ENCODE results near the gene SH2D1A. TPM values are rescaled to one million over a fixed set of nuclear protein-coding genes. Genes with fewer than 3 reads are reported as not detected.
"Not testable (repeated sequence)": the region's sequence is repeated elsewhere in the genome, so short reads cannot be mapped to it uniquely, and the experiment has no call there.

The SH2D1A gene
- total and polyA plus RNA-seq, 11 donors: 0.04 to 3.4 (median 0.42) TPM; not detected in 7

DNA sequence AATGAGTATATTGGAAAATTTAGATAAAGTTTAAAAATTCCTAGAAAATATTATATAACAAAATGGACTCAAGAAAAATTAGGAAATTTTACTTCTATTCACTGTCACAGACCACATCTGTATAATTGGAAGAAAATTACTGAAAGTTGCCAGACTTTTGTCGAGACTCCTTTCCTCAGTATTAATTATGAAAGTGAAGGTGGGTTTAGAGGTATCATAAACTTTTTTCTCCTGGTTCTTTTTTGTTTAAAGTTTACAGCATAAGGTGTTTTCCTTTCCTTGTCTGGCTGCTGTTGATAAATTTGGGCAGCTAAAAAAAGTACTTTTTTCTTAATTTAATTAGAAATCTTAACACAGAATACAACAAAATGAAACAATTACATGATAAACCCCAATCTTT lies 20.6 kb upstream of the SH2D1A start:
- no peak for DNase-seq
- TF ChIP-seq CTCF (IDR thresholded peaks at IDR 0.05) (no peak), POLR2A (IDR thresholded peaks at IDR 0.05) (no peak)
- WGBS, 4 donors: 65 to 85% (median 75%) methylated on average over 1 of the region's 1 CpG
- no peak for ATAC-seq
- Histone ChIP-seq H3K4me1 (no peaks in the 10 kb centered on the region), H3K27ac (no peak overlapping the region), H3K9me3 (no peaks in the 10 kb centered on the region), H3K36me3 (no peaks in the 10 kb centered on the region), H3K27me3 (no peaks in the 10 kb centered on the region), H3K4me3 (no peak overlapping the region)
- intact Hi-C loops (cut with DNase I): no loop called here

GRCh38 chrX:124328765-124329164 lies 17.6 kb upstream of the SH2D1A start:
- Histone ChIP-seq H3K27me3 (no peaks in the 10 kb centered on the region), H3K27ac (no peak overlapping the region), H3K9me3 (no peaks in the 10 kb centered on the region), H3K4me3 (no peak overlapping the region), H3K4me1 (no peaks in the 10 kb centered on the region), H3K36me3 (no peaks in the 10 kb centered on the region)
- 54 to 91% (median 73%) methylated on average over 1 of the region's 1 CpG for WGBS, 4 donors
- TF ChIP-seq CTCF (IDR thresholded peaks at IDR 0.05): no peak
- TF ChIP-seq POLR2A (IDR thresholded peaks at IDR 0.05): no peak
- no peak for DNase-seq
- no peak for ATAC-seq
- intact Hi-C loops (cut with DNase I): no loop called here

DNA sequence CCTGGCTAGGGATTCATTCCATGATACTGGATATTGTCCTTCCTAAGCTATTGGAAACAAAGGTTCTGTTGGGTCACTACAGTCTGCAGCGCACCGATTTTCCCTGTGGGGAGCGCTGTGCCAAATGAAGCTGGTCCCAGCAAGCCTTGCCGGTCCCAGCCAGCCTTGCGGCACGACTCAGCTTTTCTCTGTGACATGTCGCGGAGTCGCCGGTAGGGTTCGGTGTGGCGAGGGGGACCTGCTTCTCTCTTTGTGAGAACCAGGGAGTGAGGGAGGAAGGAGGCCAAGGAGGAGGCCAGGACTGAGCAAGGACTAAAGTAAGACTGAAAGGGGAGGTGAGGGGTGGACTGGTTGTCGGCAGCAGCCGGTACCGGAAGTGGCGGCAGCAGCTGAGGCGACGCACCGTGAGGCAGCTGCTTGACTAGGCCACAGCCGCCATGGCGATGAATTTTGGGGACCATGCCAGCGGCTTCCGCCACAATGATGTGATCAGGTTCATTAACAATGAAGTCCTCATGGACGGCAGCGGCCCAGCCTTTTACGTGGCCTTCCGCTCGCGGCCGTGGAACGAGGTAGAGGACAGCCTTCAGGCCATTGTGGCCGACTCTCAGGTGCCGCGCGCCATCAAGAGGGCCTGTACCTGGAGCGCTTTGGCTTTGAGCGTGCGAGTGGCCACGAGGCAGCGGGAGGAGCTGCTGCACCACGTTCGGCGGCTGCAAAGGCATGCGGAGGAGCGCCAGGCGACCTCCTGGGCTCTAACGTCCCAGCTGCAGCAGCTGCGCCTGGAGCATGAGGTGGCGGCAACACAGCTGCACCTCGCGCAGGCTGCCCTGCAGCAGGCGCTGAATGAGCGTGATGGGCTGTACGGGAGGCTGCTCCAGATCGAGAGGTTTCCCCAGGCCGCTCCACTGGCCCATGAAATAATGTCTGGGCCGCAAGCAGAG lies 13.6 kb upstream of the SH2D1A start, which contains the start of gene TEX13D:
Gene TEX13D (plus strand): TSS at position 180 of the 944 bp plus-strand sequence. CDS start 258 bp downstream, at position 438.
- no peak for DNase-seq
- TF ChIP-seq POLR2A (IDR thresholded peaks at IDR 0.05) (no peak), CTCF (IDR thresholded peaks at IDR 0.05) (no peak)
- WGBS, 4 donors: 89 to 97% (median 92%) methylated on average over 44 to 57 of the region's 57 CpGs

DNA sequence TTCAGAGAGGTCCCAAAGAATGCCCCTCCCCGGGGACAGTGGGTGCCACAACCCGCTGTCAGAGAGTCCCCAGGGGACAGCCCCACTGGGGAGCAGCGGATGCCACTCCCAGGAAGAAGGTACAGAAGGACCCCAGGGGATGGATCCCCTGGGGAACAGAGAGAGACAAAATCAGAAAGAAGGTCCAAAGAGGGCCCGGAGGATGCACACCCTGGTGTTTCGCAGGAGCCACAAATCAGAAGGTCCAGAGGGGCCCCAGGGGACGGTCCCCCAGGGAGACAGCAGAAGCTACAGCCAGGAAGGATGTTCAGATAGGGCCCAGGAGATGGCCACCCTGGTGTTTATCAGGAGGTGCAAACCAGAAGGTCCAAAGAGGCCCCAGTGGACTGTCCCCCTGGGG lies 12.5 kb upstream of the SH2D1A start:
- no peaks in the 10 kb centered on the region for H3K9me3 ChIP-seq
- 77 to 92% (median 84%) methylated on average over 6 of the region's 6 CpGs for WGBS, 4 donors
- H3K4me3 ChIP-seq: no peak overlapping the region
- H3K27me3 ChIP-seq: peaks cover 0 to 3% (median 0%) of the 10 kb centered on the region in 9 donors
- DNase-seq (no peak), ATAC-seq (no peak)
- H3K27ac ChIP-seq: no peak overlapping the region
- intact Hi-C loops (cut with DNase I): no loop called here
- H3K4me1 ChIP-seq: no peaks in the 10 kb centered on the region
- TF ChIP-seq CTCF (IDR thresholded peaks at IDR 0.05) (no peak), POLR2A (IDR thresholded peaks at IDR 0.05) (no peak)
- H3K36me3 ChIP-seq: no peaks in the 10 kb centered on the region

More for the DNA sequence above, 13.6 kb upstream of the SH2D1A start, which contains the start of gene TEX13D:
- Histone ChIP-seq H3K9me3 (no peaks in the 10 kb centered on the region), H3K27ac (no peak within 1 kb of the TSS), H3K27me3 (peaks cover 0 to under 1% (median 0%) of the 10 kb centered on the region in 9 donors), H3K4me1 (no peaks in the 10 kb centered on the region), H3K36me3 (no peaks in the 10 kb centered on the region), H3K4me3 (no peak within 1 kb of the TSS)
- ATAC-seq: no peak
- intact Hi-C loops (cut with DNase I): no loop called here

DNA sequence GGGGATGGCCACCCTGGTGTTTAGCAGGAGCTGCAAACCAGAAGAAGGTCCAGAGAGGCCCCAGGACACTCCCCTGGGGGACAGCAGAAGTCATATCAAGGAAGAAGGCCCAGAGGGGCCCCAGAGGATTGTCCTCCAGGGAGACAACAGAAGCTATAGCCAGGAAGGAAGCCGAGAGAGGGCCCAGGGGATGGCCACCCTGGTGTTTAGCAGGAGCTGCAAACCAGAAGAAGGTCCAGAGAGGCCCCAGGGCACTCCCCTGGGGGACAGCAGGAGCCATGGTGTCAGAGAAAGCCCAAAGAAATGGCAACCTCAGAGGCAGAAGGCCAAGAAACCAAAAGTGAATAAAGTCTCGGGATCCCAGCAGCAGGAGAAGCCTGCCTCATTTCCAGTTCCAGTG lies 11.8 kb upstream of the SH2D1A start:
- intact Hi-C loops (cut with DNase I): not testable (repeated sequence)
- WGBS, 4 donors: 64 to 89% (median 79%) methylated on average over 2 of the region's 2 CpGs

More for the DNA sequence above, 11.8 kb upstream of the SH2D1A start:
- not testable (repeated sequence) for DNase-seq, H3K36me3 ChIP-seq, H3K27ac ChIP-seq, H3K27me3 ChIP-seq, H3K4me1 ChIP-seq, H3K4me3 ChIP-seq, H3K9me3 ChIP-seq, ATAC-seq
